Measurements from ENCODE around the gene GNG2. TPM values are rescaled to one million over a fixed set of nuclear protein-coding genes. Genes with fewer than 3 reads are reported as not detected.

Gene GNG2
- total and polyA plus RNA-seq, 2 of the 8 experiments (the other 6 are each of a cell fraction or from before 2014, with no cell fraction given): 8.2 to 17.9 TPM

- CTCF ChIA-PET (ENCODE audit: partially characterized antibody): interaction anchor here (0.7 to 4.7 kb wide), 4 partner anchors 11 to 305 kb away, joined by 3 to 48 read pairs (median 5); partner anchors contain the start of gene NID2
These were observed 107.1 kb downstream of the GNG2 start for GRCh38 chr14:51967521-51967920.

More at GRCh38 chr14:51967521-51967920, 107.1 kb downstream of the GNG2 start:
- H3K27ac ChIP-seq (ENCODE audit: low read depth, low read length): no peak overlapping the region
- WGBS, 2 experiments (ENCODE audit: extremely low coverage in 1 of 2, insufficient coverage in 1 of 2, insufficient read length in 1 of 2, insufficient replicate concordance in 2 of 2, low coverage in 1 of 2, low lambda C conversion rate in 2 of 2, missing lambda C conversion rate in 1 of 2): 68% methylated on average over 2 of the region's 2 CpGs; no CpG with 5 or more reads in 1 of the 2 experiments
- no peak overlapping the region for H3K9ac ChIP-seq (replicated peaks in 1 of 4; ENCODE audit: extremely low read depth in 1 of 4, low read depth in 3 of 4, low read length in 3 of 4)
- no peak overlapping the region for H3K56ac ChIP-seq (replicated peaks; ENCODE audit: insufficient read length, low read depth, low read length)
- H2BK20ac ChIP-seq (ENCODE audit: low read length): no peak overlapping the region
- H2BK15ac ChIP-seq (ENCODE audit: low read length): no peak overlapping the region
- FAIRE-seq (no peak), DNase-seq (ENCODE audit: low read depth in 1 of 2, low spot score in 2 of 2) (no peak)
- H2AFZ ChIP-seq (ENCODE audit: low read length): no peak overlapping the region
- peaks cover 0 to 2% (median 0%) of the 10 kb centered on the region in 4 experiments; a peak in 1 of 7 replicates for H3K4me1 ChIP-seq (replicated peaks in 1 of 4; ENCODE audit: control insufficient read depth in 3 of 4, insufficient read depth in 4 of 4, low read length in 3 of 4)
- H3K23ac ChIP-seq (ENCODE audit: insufficient read length): no peak overlapping the region
- H3K23me2 ChIP-seq (ENCODE audit: low read depth, low read length): no peaks in the 10 kb centered on the region
- no peak overlapping the region for H4K8ac ChIP-seq (ENCODE audit: extremely low read depth, insufficient read depth, low read length)
- H3K36me3 ChIP-seq (ENCODE audit: control insufficient read depth in 2 of 4, insufficient read depth in 4 of 4, low read length in 3 of 4): no peaks in the 10 kb centered on the region
- H2BK12ac ChIP-seq (ENCODE audit: low read depth, low read length): no peak overlapping the region
- H3K14ac ChIP-seq (ENCODE audit: insufficient read length): no peak overlapping the region
- H2BK120ac ChIP-seq (replicated peaks; ENCODE audit: low read depth, low read length): no peak overlapping the region
- no peaks in the 10 kb centered on the region for H4K20me1 ChIP-seq (replicated peaks in 1 of 2; ENCODE audit: control insufficient read depth in 1 of 2, insufficient read depth in 2 of 2, low read length in 2 of 2)
- no peaks in the 10 kb centered on the region for H3K9me3 ChIP-seq (ENCODE audit: insufficient read depth in 2 of 2, low read depth in 1 of 2, low read length in 1 of 2)
- POLR2A ChIA-PET (ENCODE audit: partially characterized antibody): no interaction called here
- no peak overlapping the region for H4K91ac ChIP-seq (replicated peaks; ENCODE audit: insufficient read length, low read length)
- no peak overlapping the region for H2AK5ac ChIP-seq (ENCODE audit: low read depth, low read length)
- no peaks in the 10 kb centered on the region for H3K79me1 ChIP-seq (ENCODE audit: low read depth, low read length)
- no peak overlapping the region for H4K5ac ChIP-seq (ENCODE audit: insufficient read length, low read depth, low read length)
- no peak overlapping the region for H3K4me3 ChIP-seq (ENCODE audit: extremely low read depth in 1 of 4, insufficient read depth in 2 of 4, low read depth in 3 of 4, low read length in 4 of 4)
- TF ChIP-seq EGR1 (IDR thresholded peaks at IDR 0.05; ENCODE audit: borderline replicate concordance, low read depth, low read length) (no peak), RFX5 (IDR thresholded peaks at IDR 0.05; ENCODE audit: borderline replicate concordance, low read depth, low read length) (no peak), YY1 (IDR thresholded peaks at IDR 0.05; ENCODE audit: low read depth, low read length) (no peak), SIRT6 (IDR thresholded peaks at IDR 0.05; ENCODE audit: low read length) (no peak), TBP (IDR thresholded peaks at IDR 0.05; ENCODE audit: low read depth, low read length) (no peak), CHD1 (IDR thresholded peaks at IDR 0.05; ENCODE audit: low read depth, low read length) (no peak), BRCA1 (IDR thresholded peaks at IDR 0.05; ENCODE audit: low read depth, low read length) (no peak), HDAC6 (IDR thresholded peaks at IDR 0.05; ENCODE audit: low read depth, low read length) (no peak), HDAC2 (IDR thresholded peaks at IDR 0.05; ENCODE audit: borderline replicate concordance in 1 of 2, low read depth in 2 of 2, low read length in 2 of 2) (no peak), POLR2AphosphoS5 (IDR thresholded peaks at IDR 0.05; ENCODE audit: low read depth, low read length) (no peak), NRF1 (IDR thresholded peaks at IDR 0.05; ENCODE audit: low read depth, low read length) (no peak), GTF2F1 (IDR thresholded peaks at IDR 0.05; ENCODE audit: borderline replicate concordance, low read depth, low read length) (no peak), SIN3A (conservative IDR thresholded peaks at IDR 0.05 in 1 of 2, IDR thresholded peaks at IDR 0.05 in 1 of 2; ENCODE audit: low read depth in 1 of 2, low read length in 2 of 2) (no peak), SAP30 (IDR thresholded peaks at IDR 0.05; ENCODE audit: insufficient read depth, insufficient replicate concordance, low read length) (no peak), CREB1 (IDR thresholded peaks at IDR 0.05) (no peak)
- no peak overlapping the region for H3K4ac ChIP-seq (replicated peaks; ENCODE audit: insufficient read length, low read depth, low read length)
- no peaks in the 10 kb centered on the region for H3K27me3 ChIP-seq (replicated peaks in 1 of 4; ENCODE audit: control insufficient read depth in 3 of 4, extremely low read depth in 1 of 4, insufficient read depth in 3 of 4, low read length in 3 of 4)
- H3K4me2 ChIP-seq (ENCODE audit: insufficient read depth in 1 of 2, low read depth in 2 of 2, low read length in 2 of 2): no peak overlapping the region
- no peaks in the 10 kb centered on the region for H3K79me2 ChIP-seq (ENCODE audit: control insufficient read depth in 1 of 2, insufficient read depth in 2 of 2, low read length in 2 of 2)
- no peak overlapping the region for H2BK5ac ChIP-seq (ENCODE audit: low read depth, low read length)
- H3K18ac ChIP-seq (ENCODE audit: extremely low read depth, low read length): no peak overlapping the region
